B cell (primary cell): ENCODE data around the gene TEX264. TPM values are rescaled to one million over a fixed set of nuclear protein-coding genes. Genes with fewer than 3 reads are reported as not detected.
A peak's percentile ranks its signal among the peaks of the same experiment; 100 is the strongest.

Experiments used
- ATAC-seq: fragments of 200-7000 bp; cut with Tn5 transposase; one replicate; pipeline ENCODE4 v1.10.0; 2021; ENCODE audit warnings: low read depth, mild to moderate bottlenecking, moderate number of reproducible peaks, moderate library complexity
- CTCF ChIA-PET: fragments of 350-600 bp; sonication (Branson Sonifier 250); formaldehyde crosslinking; loops from one replicate; lab custom pipeline; 2021; ENCODE audit warnings: antibody characterized with exemption, inconsistent platforms; lab: Charles Lee
- POLR2A ChIA-PET: fragments of 350-600 bp; sonication (Branson Sonifier 250); formaldehyde crosslinking; loops from one replicate; lab custom pipeline; 2021; ENCODE audit warnings: antibody characterized with exemption; lab: Charles Lee
- DNase-seq: peaks from one replicate; pipeline ENCODE4 v3.0.0; 2013
- H2AFZ ChIP-seq: 2 replicates; pipeline ENCODE4 v1.6.1; 2012; ENCODE audit warnings: mild to moderate bottlenecking, low read depth, low read length; ENCODE audit not compliant: insufficient read depth, poor library complexity, severe bottlenecking
- H3K27ac ChIP-seq, 2 donors: 1 replicate in 1 of 2; 2 replicates in 1 of 2; pipeline ENCODE4 v1.5.1; 2012 to 2013; ENCODE audit warnings: low read length in 2 of 2, mild to moderate bottlenecking in 2 of 2, moderate library complexity in 1 of 2
- H3K27me3 ChIP-seq, 4 experiments: fragments of 200-600 bp in 1 of 4; sonication (generic) in 1 of 4; replicated peaks in 1 of 4; 1 replicate in 2 of 4; 2 replicates in 2 of 4; pipeline versions ENCODE4 v1.6.1 to v1.7.0; 2013 to 2016; ENCODE audit warnings: low read length in 3 of 4, mild to moderate bottlenecking in 2 of 4, mixed read lengths in 1 of 4, moderate library complexity in 1 of 4; ENCODE audit not compliant: insufficient read depth in 4 of 4, control insufficient read depth in 3 of 4; ENCODE audit errors: control extremely low read depth in 1 of 4
- H3K36me3 ChIP-seq, 2 experiments: replicated peaks in 1 of 2; 1 replicate in 1 of 2; 2 replicates in 1 of 2; pipeline versions ENCODE4 v1.6.1 to v1.7.1; 2013; ENCODE audit warnings: low read length in 1 of 2; ENCODE audit not compliant: insufficient read depth in 2 of 2, control insufficient read depth in 1 of 2; ENCODE audit errors: control extremely low read depth in 1 of 2, extremely low read depth in 1 of 2
- H3K4me1 ChIP-seq, 2 donors: fragments of 200-600 bp in 1 of 2; sonication (generic) in 1 of 2; 1 replicate in 1 of 2; 2 replicates in 1 of 2; pipeline versions ENCODE4 v1.5.1 to v1.6.1; 2013 to 2017; ENCODE audit warnings: low read length in 2 of 2; ENCODE audit not compliant: control insufficient read depth in 2 of 2, insufficient read depth in 2 of 2
- H3K4me2 ChIP-seq: replicated peaks from 2 replicates; pipeline ENCODE3; 2012; ENCODE audit warnings: mild to moderate bottlenecking, low read depth, low read length; ENCODE audit not compliant: poor library complexity, severe bottlenecking
- H3K4me3 ChIP-seq, 5 experiments: fragments of 200-600 bp in 1 of 5; sonication (generic) in 1 of 5; 1 replicate in 3 of 5; 2 replicates in 2 of 5; pipeline versions ENCODE4 v1.5.1 to v1.7.0; 2011 to 2016; ENCODE audit warnings: low read length in 4 of 5, mild to moderate bottlenecking in 4 of 5, low read depth in 2 of 5, control low read depth in 1 of 5, moderate library complexity in 1 of 5; ENCODE audit not compliant: insufficient read depth in 1 of 5; ENCODE audit errors: control extremely low read depth in 1 of 5, extremely low read depth in 1 of 5
- H3K79me2 ChIP-seq: fragments of 200-600 bp; sonication (generic); one replicate; pipeline ENCODE4 v1.6.0; 2016; ENCODE audit warnings: low read length; ENCODE audit not compliant: control insufficient read depth, insufficient read depth
- H3K9ac ChIP-seq: fragments of 200-600 bp; sonication (generic); 2 replicates; pipeline ENCODE4 v1.6.1; 2017; ENCODE audit warnings: mild to moderate bottlenecking, low read length, moderate library complexity
- H3K9me3 ChIP-seq, 3 donors: one replicate each; pipeline versions ENCODE4 v1.6.1 to v1.7.1; 2013; ENCODE audit warnings: low read length in 2 of 3; ENCODE audit not compliant: control insufficient read depth in 2 of 3, insufficient read depth in 1 of 3; ENCODE audit errors: control extremely low read depth in 1 of 3
- H4K20me1 ChIP-seq: 2 replicates; pipeline ENCODE4 v1.6.0; 2012; ENCODE audit warnings: mild to moderate bottlenecking, low read length; ENCODE audit not compliant: insufficient read depth, control insufficient read depth, poor library complexity, severe bottlenecking
- H3K27ac Mint-ChIP-seq: one replicate; pipeline ENCODE4 v1.8.0; 2021; ENCODE audit warnings: mixed read lengths
- H3K27me3 Mint-ChIP-seq: one replicate; pipeline ENCODE4 v1.8.0; 2021; ENCODE audit warnings: mixed read lengths
- H3K4me1 Mint-ChIP-seq: one replicate; pipeline ENCODE4 v1.8.0; 2021; ENCODE audit warnings: mixed read lengths
- H3K4me3 Mint-ChIP-seq: one replicate; pipeline ENCODE4 v1.8.0; 2021; ENCODE audit warnings: mixed read lengths
- H3K9me3 Mint-ChIP-seq: one replicate; pipeline ENCODE4 v1.8.0; 2022; ENCODE audit warnings: mixed read lengths; ENCODE audit not compliant: insufficient read depth
- EZH2 ChIP-seq: IDR thresholded peaks from 2 replicates; pipeline ENCODE4 v1.6.1; 2012; ENCODE audit warnings: borderline replicate concordance, low read depth, mild to moderate bottlenecking, moderate library complexity, low read length; ENCODE audit not compliant: insufficient read depth, poor library complexity, severe bottlenecking
- WGBS: methylation state at CpG from one replicate; pipeline ENCODE4 v1.1.5; 2013; ENCODE audit warnings: missing lambda C conversion rate; ENCODE audit not compliant: insufficient coverage; 5-methylcytosine and 5-hydroxymethylcytosine counted together
- intact Hi-C: fragments of 100-400 bp; cut with micrococcal nuclease; formaldehyde crosslinking; loops from one replicate; pipeline ENCODE4 v1.10.0; 2022
- polyA plus RNA-seq: library from polyadenylated mRNA; depleted of rRNA; stranded (reverse); fragments of >200 nt; gene quantifications from 2 replicates; pipeline ENCODE4 v1.2.3, GENCODE V29; 2012
- total RNA-seq, 2 donors: library from RNA; stranded (reverse); fragments of 120-200 nt in 1 of 2; gene quantifications; 1 replicate in 1 of 2; 2 replicates in 1 of 2; pipeline versions ENCODE4 v1.2.3 to v1.2.4, GENCODE V29; 2013 to 2022
- TF ChIP-seq, protein P1 (sequence below): fragments of 200-600 bp; IDR thresholded peaks from one replicate; pipeline ENCODE4 v1.8.0; 2022; ENCODE audit warnings: antibody characterized with exemption, mild to moderate bottlenecking

TEX264 gene
- total and polyA plus RNA-seq, 2 donors (not counting 1 experiment from before 2014, with no cell fraction given): 39.1 to 79.7 TPM

DNA sequence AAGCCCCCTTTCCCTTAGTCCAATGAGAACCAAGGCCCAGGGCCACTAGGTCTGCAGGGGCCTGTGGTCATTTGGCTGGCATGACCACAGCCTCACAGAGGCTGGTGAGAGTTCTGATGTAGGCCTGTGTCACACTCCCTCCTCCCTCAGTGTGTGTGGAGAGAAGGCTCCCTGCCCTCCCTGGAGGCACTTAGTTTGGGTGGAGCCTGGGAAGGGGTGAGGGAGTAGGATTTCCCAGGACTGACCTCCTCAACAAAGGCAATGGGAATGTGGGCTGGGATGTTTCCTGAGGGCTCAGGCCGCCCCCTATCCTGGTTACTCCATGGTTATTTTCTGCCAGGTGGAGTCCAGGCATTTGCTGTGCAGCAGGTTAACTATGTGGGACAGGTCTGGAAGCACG lies 7.6 kb downstream of the TEX264 start:
- Mint-ChIP-seq H3K9me3 (no peaks in the 10 kb centered on the region), H3K27me3 (no peaks in the 10 kb centered on the region), H3K27ac (peak overlapping the region; percentile 59), H3K4me1 (peaks cover 81% of the 10 kb centered on the region), H3K4me3 (no peak overlapping the region)
- H3K9me3 ChIP-seq: no peaks in the 10 kb centered on the region
- peaks cover 40 to 73% of the 10 kb centered on the region in 2 donors for H3K4me1 ChIP-seq
- TF ChIP-seq, protein P1, sequence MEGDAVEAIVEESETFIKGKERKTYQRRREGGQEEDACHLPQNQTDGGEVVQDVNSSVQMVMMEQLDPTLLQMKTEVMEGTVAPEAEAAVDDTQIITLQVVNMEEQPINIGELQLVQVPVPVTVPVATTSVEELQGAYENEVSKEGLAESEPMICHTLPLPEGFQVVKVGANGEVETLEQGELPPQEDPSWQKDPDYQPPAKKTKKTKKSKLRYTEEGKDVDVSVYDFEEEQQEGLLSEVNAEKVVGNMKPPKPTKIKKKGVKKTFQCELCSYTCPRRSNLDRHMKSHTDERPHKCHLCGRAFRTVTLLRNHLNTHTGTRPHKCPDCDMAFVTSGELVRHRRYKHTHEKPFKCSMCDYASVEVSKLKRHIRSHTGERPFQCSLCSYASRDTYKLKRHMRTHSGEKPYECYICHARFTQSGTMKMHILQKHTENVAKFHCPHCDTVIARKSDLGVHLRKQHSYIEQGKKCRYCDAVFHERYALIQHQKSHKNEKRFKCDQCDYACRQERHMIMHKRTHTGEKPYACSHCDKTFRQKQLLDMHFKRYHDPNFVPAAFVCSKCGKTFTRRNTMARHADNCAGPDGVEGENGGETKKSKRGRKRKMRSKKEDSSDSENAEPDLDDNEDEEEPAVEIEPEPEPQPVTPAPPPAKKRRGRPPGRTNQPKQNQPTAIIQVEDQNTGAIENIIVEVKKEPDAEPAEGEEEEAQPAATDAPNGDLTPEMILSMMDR: no peak
- no peak for TF ChIP-seq EZH2
- H3K27me3 ChIP-seq: no peaks in the 10 kb centered on the region
- H2AFZ ChIP-seq: no peak overlapping the region
- H3K9ac ChIP-seq: no peak overlapping the region
- peak overlapping the region in 1 of 2 donors; percentile 69 for H3K27ac ChIP-seq
- H3K4me3 ChIP-seq: no peak overlapping the region
- no peak overlapping the region for H3K4me2 ChIP-seq
- intact Hi-C loops: no loop called here
- POLR2A ChIA-PET: no interaction called here
- DNase-seq: no peak
- H3K79me2 ChIP-seq: peaks cover 50% of the 10 kb centered on the region
- CTCF ChIA-PET: interaction anchor here (6.6 to 8.0 kb wide), 2 partner anchors 9 to 177 kb away, joined by 167 to 220 read pairs; partner anchors contain the start of genes DCAF1 and TEX264
- peaks cover 0 to 43% of the 10 kb centered on the region in 2 experiments for H3K36me3 ChIP-seq
- peaks cover 17% of the 10 kb centered on the region for H4K20me1 ChIP-seq
- no peak for ATAC-seq
- WGBS: 100% methylated on average over 2 of the region's 2 CpGs

DNA sequence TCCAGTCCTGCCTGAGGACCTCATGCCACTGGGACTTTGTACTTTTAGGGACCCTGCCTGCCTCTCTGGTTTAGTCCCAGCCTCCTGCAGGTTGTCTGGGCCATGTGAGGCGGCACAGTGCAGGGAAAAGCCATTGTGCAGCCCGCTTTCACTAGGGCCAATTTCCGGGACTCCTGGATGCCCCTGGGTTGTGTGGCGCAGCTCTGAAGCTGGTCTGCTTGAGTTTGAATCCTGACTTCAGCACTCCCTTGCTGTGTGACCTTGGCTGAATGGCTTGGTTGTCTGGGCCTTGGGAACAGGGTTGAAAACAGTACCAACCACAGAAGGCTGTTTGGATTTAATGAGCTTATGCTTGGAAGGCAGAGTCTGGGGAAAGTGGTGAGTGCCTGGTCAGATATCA lies 8.3 kb downstream of the TEX264 start:
- no peak for TF ChIP-seq EZH2
- TF ChIP-seq, protein P1: no peak
- Histone ChIP-seq H3K4me3 (no peak overlapping the region), H3K27ac (peak overlapping the region in 1 of 2 donors; percentile 69), H3K4me1 (peaks cover 40 to 74% of the 10 kb centered on the region in 2 donors), H3K36me3 (peaks cover 0 to 45% of the 10 kb centered on the region in 2 experiments), H4K20me1 (peaks cover 11% of the 10 kb centered on the region), H3K9me3 (no peaks in the 10 kb centered on the region), H2AFZ (no peak overlapping the region), H3K9ac (no peak overlapping the region), H3K79me2 (peaks cover 50% of the 10 kb centered on the region), H3K4me2 (peak overlapping the region; percentile 63), H3K27me3 (no peaks in the 10 kb centered on the region)
- H3K9me3 Mint-ChIP-seq: no peaks in the 10 kb centered on the region
- H3K27me3 Mint-ChIP-seq: no peaks in the 10 kb centered on the region
- ChIA-PET POLR2A (no interaction called here), CTCF (interaction anchor here (0.6 to 8.0 kb wide), 6 partner anchors 10 to 988 kb away, joined by 3 to 220 read pairs (median 50); partner anchors contain the start of genes DCAF1, RBM15B and TEX264)
- peak overlapping the region; percentile 8 for H3K4me3 Mint-ChIP-seq
- H3K27ac Mint-ChIP-seq: peak overlapping the region; percentile 54
- ATAC-seq (no peak), DNase-seq (no peak)
- peaks cover 79% of the 10 kb centered on the region for H3K4me1 Mint-ChIP-seq
- intact Hi-C loops: no loop called here
- 100% methylated on average over 4 of the region's 4 CpGs for WGBS
